ENCODE measurements around the gene CD83. TPM values are rescaled to one million over a fixed set of nuclear protein-coding genes. Genes with fewer than 3 reads are reported as not detected.

CD83 gene
- total RNA-seq, 1 experiment from 2014 or later, result 5.5 TPM

DNA sequence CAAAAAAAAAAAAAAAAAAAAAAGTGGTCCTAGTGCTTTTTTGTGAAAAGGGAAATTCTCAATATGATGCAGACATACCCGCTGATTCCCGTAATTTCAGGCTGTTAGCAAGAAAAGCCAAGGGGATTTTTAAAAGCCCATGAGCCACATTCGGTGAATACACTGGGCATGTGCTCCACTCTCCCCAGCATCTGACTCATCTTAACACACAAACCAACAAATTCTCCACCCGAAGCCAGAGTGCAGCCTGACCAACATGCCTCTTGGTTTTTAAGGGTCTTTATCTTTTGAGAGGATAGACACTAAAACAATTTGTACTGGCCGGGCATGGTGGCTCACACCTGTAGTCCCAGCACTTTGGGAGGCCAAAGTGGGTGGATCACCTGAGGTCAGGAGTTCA, 45.5 kb upstream of the CD83 start:
- DNase-seq (ENCODE audit: low spot score) (no peak), ATAC-seq (no peak)
- no peak overlapping the region for H3K4me3 Mint-ChIP-seq
- H3K36me3 Mint-ChIP-seq, result no peaks in the 10 kb centered on the region
- POLR2A ChIA-PET, result no interaction called here
- peaks cover 7% of the 10 kb centered on the region for H3K4me1 Mint-ChIP-seq
- H3K9me3 Mint-ChIP-seq, result no peaks in the 10 kb centered on the region
- TF ChIP-seq, protein P1, sequence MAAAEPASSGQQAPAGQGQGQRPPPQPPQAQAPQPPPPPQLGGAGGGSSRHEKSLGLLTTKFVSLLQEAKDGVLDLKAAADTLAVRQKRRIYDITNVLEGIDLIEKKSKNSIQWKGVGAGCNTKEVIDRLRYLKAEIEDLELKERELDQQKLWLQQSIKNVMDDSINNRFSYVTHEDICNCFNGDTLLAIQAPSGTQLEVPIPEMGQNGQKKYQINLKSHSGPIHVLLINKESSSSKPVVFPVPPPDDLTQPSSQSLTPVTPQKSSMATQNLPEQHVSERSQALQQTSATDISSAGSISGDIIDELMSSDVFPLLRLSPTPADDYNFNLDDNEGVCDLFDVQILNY (CRISPR knock-in tag; IDR thresholded peaks at IDR 0.05), result no peak
- TF ChIP-seq, protein P2, sequence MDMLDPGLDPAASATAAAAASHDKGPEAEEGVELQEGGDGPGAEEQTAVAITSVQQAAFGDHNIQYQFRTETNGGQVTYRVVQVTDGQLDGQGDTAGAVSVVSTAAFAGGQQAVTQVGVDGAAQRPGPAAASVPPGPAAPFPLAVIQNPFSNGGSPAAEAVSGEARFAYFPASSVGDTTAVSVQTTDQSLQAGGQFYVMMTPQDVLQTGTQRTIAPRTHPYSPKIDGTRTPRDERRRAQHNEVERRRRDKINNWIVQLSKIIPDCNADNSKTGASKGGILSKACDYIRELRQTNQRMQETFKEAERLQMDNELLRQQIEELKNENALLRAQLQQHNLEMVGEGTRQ (CRISPR knock-in tag; IDR thresholded peaks at IDR 0.05), result no peak
- no peak for TF ChIP-seq FOXK1 (CRISPR knock-in tag; IDR thresholded peaks at IDR 0.05)
- TF ChIP-seq, protein P3, sequence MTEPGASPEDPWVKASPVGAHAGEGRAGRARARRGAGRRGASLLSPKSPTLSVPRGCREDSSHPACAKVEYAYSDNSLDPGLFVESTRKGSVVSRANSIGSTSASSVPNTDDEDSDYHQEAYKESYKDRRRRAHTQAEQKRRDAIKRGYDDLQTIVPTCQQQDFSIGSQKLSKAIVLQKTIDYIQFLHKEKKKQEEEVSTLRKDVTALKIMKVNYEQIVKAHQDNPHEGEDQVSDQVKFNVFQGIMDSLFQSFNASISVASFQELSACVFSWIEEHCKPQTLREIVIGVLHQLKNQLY (CRISPR knock-in tag; IDR thresholded peaks at IDR 0.05), result no peak
- TF ChIP-seq TP53 (CRISPR knock-in tag; IDR thresholded peaks at IDR 0.05), result no peak
- no peak for TF ChIP-seq CBFB (CRISPR knock-in tag; IDR thresholded peaks at IDR 0.05; ENCODE audit: low read depth)
- no peak for TF ChIP-seq ELF4 (CRISPR knock-in tag; IDR thresholded peaks at IDR 0.05; ENCODE audit: low read depth)
- TF ChIP-seq ZNF317 (CRISPR knock-in tag; IDR thresholded peaks at IDR 0.05; ENCODE audit: borderline replicate concordance, low read depth), result no peak
- TF ChIP-seq, protein P4, sequence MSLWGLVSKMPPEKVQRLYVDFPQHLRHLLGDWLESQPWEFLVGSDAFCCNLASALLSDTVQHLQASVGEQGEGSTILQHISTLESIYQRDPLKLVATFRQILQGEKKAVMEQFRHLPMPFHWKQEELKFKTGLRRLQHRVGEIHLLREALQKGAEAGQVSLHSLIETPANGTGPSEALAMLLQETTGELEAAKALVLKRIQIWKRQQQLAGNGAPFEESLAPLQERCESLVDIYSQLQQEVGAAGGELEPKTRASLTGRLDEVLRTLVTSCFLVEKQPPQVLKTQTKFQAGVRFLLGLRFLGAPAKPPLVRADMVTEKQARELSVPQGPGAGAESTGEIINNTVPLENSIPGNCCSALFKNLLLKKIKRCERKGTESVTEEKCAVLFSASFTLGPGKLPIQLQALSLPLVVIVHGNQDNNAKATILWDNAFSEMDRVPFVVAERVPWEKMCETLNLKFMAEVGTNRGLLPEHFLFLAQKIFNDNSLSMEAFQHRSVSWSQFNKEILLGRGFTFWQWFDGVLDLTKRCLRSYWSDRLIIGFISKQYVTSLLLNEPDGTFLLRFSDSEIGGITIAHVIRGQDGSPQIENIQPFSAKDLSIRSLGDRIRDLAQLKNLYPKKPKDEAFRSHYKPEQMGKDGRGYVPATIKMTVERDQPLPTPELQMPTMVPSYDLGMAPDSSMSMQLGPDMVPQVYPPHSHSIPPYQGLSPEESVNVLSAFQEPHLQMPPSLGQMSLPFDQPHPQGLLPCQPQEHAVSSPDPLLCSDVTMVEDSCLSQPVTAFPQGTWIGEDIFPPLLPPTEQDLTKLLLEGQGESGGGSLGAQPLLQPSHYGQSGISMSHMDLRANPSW (CRISPR knock-in tag; conservative IDR thresholded peaks at IDR 0.05; ENCODE audit: low read depth), result no peak
- TF ChIP-seq ZNF396 (CRISPR knock-in tag; IDR thresholded peaks at IDR 0.05; ENCODE audit: borderline replicate concordance), result no peak
- TF ChIP-seq ZNF232 (CRISPR knock-in tag; IDR thresholded peaks at IDR 0.05), result no peak
- no peak for TF ChIP-seq KAT7 (CRISPR knock-in tag; IDR thresholded peaks at IDR 0.05; ENCODE audit: borderline replicate concordance)
- TF ChIP-seq, protein P5, sequence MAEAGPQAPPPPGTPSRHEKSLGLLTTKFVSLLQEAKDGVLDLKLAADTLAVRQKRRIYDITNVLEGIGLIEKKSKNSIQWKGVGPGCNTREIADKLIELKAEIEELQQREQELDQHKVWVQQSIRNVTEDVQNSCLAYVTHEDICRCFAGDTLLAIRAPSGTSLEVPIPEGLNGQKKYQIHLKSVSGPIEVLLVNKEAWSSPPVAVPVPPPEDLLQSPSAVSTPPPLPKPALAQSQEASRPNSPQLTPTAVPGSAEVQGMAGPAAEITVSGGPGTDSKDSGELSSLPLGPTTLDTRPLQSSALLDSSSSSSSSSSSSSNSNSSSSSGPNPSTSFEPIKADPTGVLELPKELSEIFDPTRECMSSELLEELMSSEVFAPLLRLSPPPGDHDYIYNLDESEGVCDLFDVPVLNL (CRISPR knock-in tag; IDR thresholded peaks at IDR 0.05; ENCODE audit: borderline replicate concordance, low read depth), result no peak
- TF ChIP-seq FOXP1 (CRISPR knock-in tag; IDR thresholded peaks at IDR 0.05; ENCODE audit: borderline replicate concordance), result no peak
- no peak for TF ChIP-seq RELA (CRISPR knock-in tag; IDR thresholded peaks at IDR 0.05; ENCODE audit: borderline replicate concordance)
- TF ChIP-seq, protein P6, sequence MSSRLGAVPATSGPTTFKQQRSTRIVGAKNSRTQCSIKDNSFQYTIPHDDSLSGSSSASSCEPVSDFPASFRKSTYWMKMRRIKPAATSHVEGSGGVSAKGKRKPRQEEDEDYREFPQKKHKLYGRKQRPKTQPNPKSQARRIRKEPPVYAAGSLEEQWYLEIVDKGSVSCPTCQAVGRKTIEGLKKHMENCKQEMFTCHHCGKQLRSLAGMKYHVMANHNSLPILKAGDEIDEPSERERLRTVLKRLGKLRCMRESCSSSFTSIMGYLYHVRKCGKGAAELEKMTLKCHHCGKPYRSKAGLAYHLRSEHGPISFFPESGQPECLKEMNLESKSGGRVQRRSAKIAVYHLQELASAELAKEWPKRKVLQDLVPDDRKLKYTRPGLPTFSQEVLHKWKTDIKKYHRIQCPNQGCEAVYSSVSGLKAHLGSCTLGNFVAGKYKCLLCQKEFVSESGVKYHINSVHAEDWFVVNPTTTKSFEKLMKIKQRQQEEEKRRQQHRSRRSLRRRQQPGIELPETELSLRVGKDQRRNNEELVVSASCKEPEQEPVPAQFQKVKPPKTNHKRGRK (CRISPR knock-in tag; IDR thresholded peaks at IDR 0.05; ENCODE audit: borderline replicate concordance), result no peak
- no peak for TF ChIP-seq HMGA2 (CRISPR knock-in tag; IDR thresholded peaks at IDR 0.05)
- no peak overlapping the region for H3K27ac Mint-ChIP-seq
- H3K27me3 Mint-ChIP-seq (ENCODE audit: low read depth), result no peaks in the 10 kb centered on the region
- CTCF ChIA-PET, result interaction anchor here (0.6 to 1.2 kb wide), 2 partner anchors 11 to 177 kb away, joined by 3 to 5 read pairs; no protein-coding TSS in a partner anchor

Data from WTC11 (cell line).